Trophoblast cell (in vitro differentiated cells and primary cell): ENCODE measurements around the gene AFF4.
A peak's percentile ranks its signal among the peaks of the same experiment; 100 is the strongest.

Experiments used
- DNase-seq, 2 donors: peaks; one replicate each; pipeline ENCODE4 v3.0.0-alpha.2; 2016
- H2AFZ ChIP-seq: 2 replicates; pipeline ENCODE4 v1.6.1; 2013; ENCODE audit warnings: low read length, moderate library complexity, mild to moderate bottlenecking; ENCODE audit not compliant: insufficient read depth, poor library complexity
- H2AK5ac ChIP-seq: 2 replicates; pipeline ENCODE4 v1.6.1; 2013; ENCODE audit warnings: mild to moderate bottlenecking, low read length
- H2BK120ac ChIP-seq: 2 replicates; pipeline ENCODE4 v1.6.1; 2013; ENCODE audit warnings: low read length, mild to moderate bottlenecking, moderate library complexity; ENCODE audit not compliant: insufficient read depth, poor library complexity
- H2BK12ac ChIP-seq: 2 replicates; pipeline ENCODE4 v1.6.1; 2013; ENCODE audit warnings: mild to moderate bottlenecking, low read length, moderate library complexity
- H2BK5ac ChIP-seq: 2 replicates; pipeline ENCODE4 v1.6.1; 2013; ENCODE audit warnings: low read length, low read depth, moderate library complexity, mild to moderate bottlenecking; ENCODE audit not compliant: poor library complexity
- H3K14ac ChIP-seq: 2 replicates; pipeline ENCODE4 v1.6.1; 2013; ENCODE audit warnings: mild to moderate bottlenecking, low read length
- H3K18ac ChIP-seq: 2 replicates; pipeline ENCODE4 v1.6.1; 2013; ENCODE audit warnings: mild to moderate bottlenecking, low read length
- H3K23ac ChIP-seq: 2 replicates; pipeline ENCODE4 v1.6.1; 2013; ENCODE audit warnings: low read length
- H3K27ac ChIP-seq: 2 replicates; pipeline ENCODE4 v1.5.1; 2013; ENCODE audit warnings: low read depth, mild to moderate bottlenecking, inconsistent platforms, low read length, moderate library complexity
- H3K27me3 ChIP-seq: 2 replicates; pipeline ENCODE4 v1.6.1; 2013; ENCODE audit warnings: inconsistent platforms, mild to moderate bottlenecking, low read length, moderate library complexity; ENCODE audit not compliant: insufficient read depth
- H3K36me3 ChIP-seq, 2 experiments: 1 replicate in 1 of 2; 2 replicates in 1 of 2; pipeline ENCODE4 v1.6.1; 2013; ENCODE audit warnings: low read length in 2 of 2, mild to moderate bottlenecking in 2 of 2, moderate library complexity in 1 of 2; ENCODE audit not compliant: insufficient read depth in 2 of 2, control insufficient read depth in 1 of 2
- H3K4ac ChIP-seq: 2 replicates; pipeline ENCODE4 v1.6.1; 2013; ENCODE audit warnings: low read depth, mild to moderate bottlenecking, low read length, moderate library complexity
- H3K4me1 ChIP-seq, 2 experiments: 1 replicate in 1 of 2; 2 replicates in 1 of 2; pipeline ENCODE4 v1.6.1; 2013; ENCODE audit warnings: low read length in 2 of 2, mild to moderate bottlenecking in 2 of 2, moderate library complexity in 1 of 2; ENCODE audit not compliant: insufficient read depth in 2 of 2, control insufficient read depth in 1 of 2
- H3K4me2 ChIP-seq: 2 replicates; pipeline ENCODE4 v1.6.1; 2013; ENCODE audit warnings: inconsistent platforms, mild to moderate bottlenecking, low read length, moderate library complexity
- H3K4me3 ChIP-seq: 2 replicates; pipeline ENCODE4 v1.5.1; 2013; ENCODE audit warnings: mild to moderate bottlenecking, low read depth, low read length, inconsistent platforms
- H3K79me1 ChIP-seq: one replicate; pipeline ENCODE4 v1.6.1; 2013; ENCODE audit warnings: low read length
- H3K79me2 ChIP-seq: 2 replicates; pipeline ENCODE4 v1.6.1; 2013; ENCODE audit warnings: low read length, mild to moderate bottlenecking; ENCODE audit not compliant: control insufficient read depth, insufficient read depth, poor library complexity
- H3K9ac ChIP-seq: 2 replicates; pipeline ENCODE4 v1.6.1; 2013; ENCODE audit warnings: mild to moderate bottlenecking, low read length
- H3K9me3 ChIP-seq: 2 replicates; pipeline ENCODE4 v1.6.1; 2013; ENCODE audit warnings: low read depth, mild to moderate bottlenecking, control low read depth, inconsistent platforms, low read length; ENCODE audit not compliant: insufficient read depth
- H4K12ac ChIP-seq: 2 replicates; pipeline ENCODE4 v1.6.1; 2013; ENCODE audit warnings: low read depth, mild to moderate bottlenecking, low read length, moderate library complexity
- H4K8ac ChIP-seq: 2 replicates; pipeline ENCODE4 v1.6.1; 2013; ENCODE audit warnings: low read depth, mild to moderate bottlenecking, low read length, moderate library complexity
- H4K91ac ChIP-seq: one replicate; pipeline ENCODE4 v1.6.1; 2013; ENCODE audit warnings: low read depth, mild to moderate bottlenecking, low read length, moderate library complexity
- WGBS: extraction: QIAGEN DNeasy Blood & Tissue Kit; methylation state at CpG from one replicate; pipeline ENCODE4 v1.1.7; 2013; ENCODE audit warnings: missing lambda C conversion rate; ENCODE audit not compliant: insufficient read length, insufficient coverage; ENCODE audit errors: extremely low coverage; 5-methylcytosine and 5-hydroxymethylcytosine counted together

AFF4 gene

DNA sequence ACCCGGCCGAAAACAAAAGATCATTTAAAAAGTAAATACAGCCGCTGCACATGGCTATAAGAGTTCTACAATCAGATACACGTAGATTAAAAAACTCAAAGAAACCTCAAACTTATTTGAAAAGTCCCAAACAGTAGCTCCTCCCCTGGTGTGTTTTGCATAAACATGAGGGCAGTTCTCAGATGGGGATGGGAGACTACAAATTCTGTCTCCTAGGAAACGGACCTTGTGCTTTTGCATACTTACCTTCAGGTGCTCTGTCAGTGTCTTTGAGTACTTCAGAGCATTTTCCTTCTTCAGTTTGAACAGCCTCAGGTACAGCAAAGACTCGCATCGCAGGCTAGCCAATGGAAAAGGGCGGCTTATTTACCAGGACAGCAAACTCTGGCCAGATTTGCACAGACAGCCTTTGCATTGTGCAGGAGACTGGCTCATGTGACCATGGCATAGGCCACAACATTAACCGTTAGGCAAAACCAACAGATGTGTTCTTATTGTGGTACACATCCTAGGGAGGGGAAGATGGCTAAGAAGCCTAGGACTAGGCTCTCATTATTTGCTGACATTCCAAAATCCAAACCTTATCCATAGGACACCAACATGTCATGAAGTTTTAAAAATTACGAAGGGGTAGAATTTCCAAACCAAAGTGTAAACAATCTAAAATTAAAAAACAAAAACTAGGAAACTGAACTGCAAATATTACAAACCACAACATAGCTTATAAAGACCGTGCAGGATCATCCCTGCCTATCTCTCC, 77.2 kb downstream of the AFF4 start:
- Histone ChIP-seq H4K12ac (no peak overlapping the region), H2AFZ (no peak overlapping the region), H3K4me1 (no peaks in the 10 kb centered on the region), H4K8ac (no peak overlapping the region), H3K36me3 (peaks cover 23 to 43% of the 10 kb centered on the region in 2 experiments), H3K23ac (no peak overlapping the region), H4K91ac (no peak overlapping the region), H2BK5ac (no peak overlapping the region), H3K18ac (no peak overlapping the region), H2BK12ac (no peak overlapping the region), H3K4ac (no peak overlapping the region), H3K79me2 (no peaks in the 10 kb centered on the region), H3K79me1 (no peaks in the 10 kb centered on the region), H3K27ac (no peak overlapping the region), H3K9ac (no peak overlapping the region), H3K27me3 (no peaks in the 10 kb centered on the region), H3K14ac (no peak overlapping the region), H2BK120ac (no peak overlapping the region), H3K4me2 (no peak overlapping the region), H3K9me3 (no peaks in the 10 kb centered on the region), H2AK5ac (no peak overlapping the region), H3K4me3 (no peak overlapping the region)
- WGBS, result no CpG with 5 or more reads among the region's 11 CpGs
- DNase-seq, result no peak

DNA sequence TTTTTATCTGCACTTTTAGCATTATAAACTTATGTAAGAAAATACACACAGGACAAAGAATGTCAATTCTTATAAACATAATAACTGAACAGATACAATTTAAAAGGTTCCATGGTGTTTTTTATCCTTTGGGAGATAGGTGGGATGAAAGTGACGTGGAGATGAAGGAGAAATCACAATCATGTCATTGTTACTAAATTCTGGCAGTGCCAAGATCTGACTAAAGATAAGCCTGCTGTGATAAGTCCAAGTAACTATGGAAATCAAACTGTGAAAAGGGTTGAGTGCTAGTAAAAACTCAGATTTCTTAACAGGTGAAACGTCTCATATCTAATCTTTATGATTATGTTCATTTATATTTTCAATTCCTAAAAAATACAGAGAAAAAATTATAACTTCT, 78.9 kb downstream of the AFF4 start:
- Histone ChIP-seq H2BK120ac (no peak overlapping the region), H3K23ac (no peak overlapping the region), H4K8ac (no peak overlapping the region), H2BK5ac (no peak overlapping the region), H3K4me2 (no peak overlapping the region), H2BK12ac (no peak overlapping the region), H4K12ac (no peak overlapping the region), H3K27me3 (no peaks in the 10 kb centered on the region), H3K9me3 (no peaks in the 10 kb centered on the region), H4K91ac (no peak overlapping the region), H3K79me2 (no peaks in the 10 kb centered on the region), H3K4ac (no peak overlapping the region), H3K18ac (no peak overlapping the region), H3K4me1 (no peaks in the 10 kb centered on the region), H3K36me3 (peaks cover 21 to 44% of the 10 kb centered on the region in 2 experiments), H3K27ac (no peak overlapping the region), H3K9ac (no peak overlapping the region), H2AFZ (no peak overlapping the region), H2AK5ac (no peak overlapping the region), H3K79me1 (no peaks in the 10 kb centered on the region), H3K4me3 (no peak overlapping the region), H3K14ac (no peak overlapping the region)
- DNase-seq, result no peak
- WGBS, result no CpG with 5 or more reads among the region's 2 CpGs

DNA sequence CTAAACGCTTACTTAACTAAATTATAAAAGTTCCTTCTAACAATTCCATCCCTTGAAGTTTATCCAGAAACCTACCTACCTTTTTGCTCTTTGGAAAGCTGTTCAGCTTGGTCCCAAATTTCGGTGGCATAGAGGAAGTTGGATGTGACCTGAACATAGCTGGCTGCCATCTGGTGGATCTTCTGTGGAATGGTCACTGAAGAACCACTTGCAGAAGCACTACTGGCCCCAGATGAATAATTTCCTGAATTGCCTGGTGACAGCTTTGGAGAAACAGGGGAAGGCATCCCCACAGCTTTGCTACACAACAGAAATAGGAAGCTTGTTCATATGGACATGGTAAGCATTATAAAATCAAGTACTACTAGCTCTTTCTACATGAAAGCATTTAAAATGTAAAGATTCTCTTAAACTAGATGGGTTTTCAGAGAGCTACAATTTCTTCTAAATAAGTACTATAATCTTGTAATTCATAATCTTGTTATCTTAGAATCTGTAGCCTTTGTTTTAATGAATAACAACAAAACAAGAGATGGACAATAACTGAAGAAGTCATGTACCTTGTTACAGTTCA, 80.1 kb downstream of the AFF4 start:
- no peak overlapping the region for H3K4me3 ChIP-seq
- no peak overlapping the region for H3K14ac ChIP-seq
- no peak overlapping the region for H4K12ac ChIP-seq
- no peak overlapping the region for H2BK120ac ChIP-seq
- H3K23ac ChIP-seq, result no peak overlapping the region
- H3K9ac ChIP-seq, result no peak overlapping the region
- H3K79me2 ChIP-seq, result no peaks in the 10 kb centered on the region
- no peak overlapping the region for H2AK5ac ChIP-seq
- H3K4ac ChIP-seq, result no peak overlapping the region
- no peak overlapping the region for H4K91ac ChIP-seq
- no peaks in the 10 kb centered on the region for H3K79me1 ChIP-seq
- no peak overlapping the region for H3K4me2 ChIP-seq
- DNase-seq, result peak; percentile 37 to 65
- H2AFZ ChIP-seq, result no peak overlapping the region
- no peak overlapping the region for H2BK5ac ChIP-seq
- no peaks in the 10 kb centered on the region for H3K9me3 ChIP-seq
- H3K36me3 ChIP-seq, result peaks cover 18 to 40% of the 10 kb centered on the region in 2 experiments
- no peak overlapping the region for H3K18ac ChIP-seq
- H4K8ac ChIP-seq, result no peak overlapping the region
- no peak overlapping the region for H2BK12ac ChIP-seq
- H3K27ac ChIP-seq, result no peak overlapping the region
- H3K27me3 ChIP-seq, result no peaks in the 10 kb centered on the region
- H3K4me1 ChIP-seq, result no peaks in the 10 kb centered on the region
- no CpG with 5 or more reads among the region's 2 CpGs for WGBS

DNA sequence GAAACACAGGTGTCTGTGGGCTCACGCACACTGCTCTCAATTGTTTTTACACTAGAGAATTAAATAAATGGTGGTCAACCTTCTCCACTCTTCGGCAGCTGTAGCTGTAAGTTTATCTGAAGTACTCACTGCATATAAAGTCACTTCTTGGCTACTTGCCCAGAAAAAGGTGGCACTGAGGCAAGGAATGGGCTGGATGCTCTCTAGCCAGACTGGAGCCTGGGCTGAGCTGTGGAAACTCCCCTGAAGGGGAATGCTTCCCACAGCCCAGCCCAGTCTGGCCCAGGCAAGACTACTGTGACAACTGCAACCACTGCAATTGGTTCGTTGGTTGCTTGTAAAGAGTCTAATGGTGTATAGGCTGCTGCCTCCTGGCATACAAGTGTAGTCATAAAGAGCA, 85.5 kb downstream of the AFF4 start:
- Histone ChIP-seq H3K4me2 (no peak overlapping the region), H2AFZ (no peak overlapping the region), H3K4me1 (no peaks in the 10 kb centered on the region), H3K23ac (no peak overlapping the region), H3K4ac (no peak overlapping the region), H3K36me3 (peaks cover 19 to 34% of the 10 kb centered on the region in 2 experiments), H3K27ac (no peak overlapping the region), H2BK12ac (no peak overlapping the region), H2BK120ac (no peak overlapping the region), H3K27me3 (no peaks in the 10 kb centered on the region), H2AK5ac (no peak overlapping the region), H2BK5ac (no peak overlapping the region), H4K91ac (no peak overlapping the region), H3K79me1 (no peaks in the 10 kb centered on the region), H3K9me3 (no peaks in the 10 kb centered on the region), H4K8ac (no peak overlapping the region), H3K4me3 (no peak overlapping the region), H3K14ac (no peak overlapping the region), H3K79me2 (no peaks in the 10 kb centered on the region), H3K9ac (no peak overlapping the region), H3K18ac (no peak overlapping the region), H4K12ac (no peak overlapping the region)
- DNase-seq, result no peak
- no CpG with 5 or more reads among the region's 3 CpGs for WGBS
